GM12873 (cell line): ENCODE data around the gene CASZ1.

Experiments
- TF ChIP-seq, protein P1 (sequence below): IDR thresholded peaks from 2 replicates; pipeline ENCODE4 v1.5.1; 2012; ENCODE audit warnings: low read depth, mild to moderate bottlenecking, moderate library complexity, low read length, control low read depth; ENCODE audit not compliant: insufficient read depth; ENCODE audit errors: missing control alignments

CASZ1 gene

DNA sequence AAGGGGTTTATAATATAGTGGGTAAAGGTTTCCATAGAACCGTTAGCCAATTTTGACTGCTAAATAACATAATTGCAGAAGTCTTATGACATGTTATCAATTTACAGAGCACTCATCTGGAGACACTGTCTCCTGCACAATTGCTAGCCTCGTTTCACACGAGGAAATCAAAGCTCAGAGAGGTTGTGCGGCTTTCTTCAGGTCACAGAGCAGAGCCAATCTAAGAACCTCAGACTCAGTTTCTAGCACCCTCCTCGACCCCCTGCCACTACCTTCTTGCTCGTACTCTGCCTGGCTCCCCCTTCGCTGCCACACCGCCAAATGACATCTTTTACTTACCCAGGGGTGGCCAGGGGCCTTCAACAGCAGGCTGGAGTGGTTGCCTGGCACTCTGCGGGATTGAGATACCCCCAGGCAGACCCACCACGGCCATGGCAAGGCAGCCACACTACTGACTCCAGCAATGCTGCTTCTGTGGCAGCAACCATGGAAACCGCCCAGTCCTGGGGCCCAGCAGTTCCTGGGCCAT is 16.0 kb upstream of the CASZ1 start:
- TF ChIP-seq, protein P1, sequence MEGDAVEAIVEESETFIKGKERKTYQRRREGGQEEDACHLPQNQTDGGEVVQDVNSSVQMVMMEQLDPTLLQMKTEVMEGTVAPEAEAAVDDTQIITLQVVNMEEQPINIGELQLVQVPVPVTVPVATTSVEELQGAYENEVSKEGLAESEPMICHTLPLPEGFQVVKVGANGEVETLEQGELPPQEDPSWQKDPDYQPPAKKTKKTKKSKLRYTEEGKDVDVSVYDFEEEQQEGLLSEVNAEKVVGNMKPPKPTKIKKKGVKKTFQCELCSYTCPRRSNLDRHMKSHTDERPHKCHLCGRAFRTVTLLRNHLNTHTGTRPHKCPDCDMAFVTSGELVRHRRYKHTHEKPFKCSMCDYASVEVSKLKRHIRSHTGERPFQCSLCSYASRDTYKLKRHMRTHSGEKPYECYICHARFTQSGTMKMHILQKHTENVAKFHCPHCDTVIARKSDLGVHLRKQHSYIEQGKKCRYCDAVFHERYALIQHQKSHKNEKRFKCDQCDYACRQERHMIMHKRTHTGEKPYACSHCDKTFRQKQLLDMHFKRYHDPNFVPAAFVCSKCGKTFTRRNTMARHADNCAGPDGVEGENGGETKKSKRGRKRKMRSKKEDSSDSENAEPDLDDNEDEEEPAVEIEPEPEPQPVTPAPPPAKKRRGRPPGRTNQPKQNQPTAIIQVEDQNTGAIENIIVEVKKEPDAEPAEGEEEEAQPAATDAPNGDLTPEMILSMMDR: no peak

GRCh38 chr1:10808441-10808840 is 12.0 kb upstream of the CASZ1 start:
- TF ChIP-seq, protein P1: no peak

DNA sequence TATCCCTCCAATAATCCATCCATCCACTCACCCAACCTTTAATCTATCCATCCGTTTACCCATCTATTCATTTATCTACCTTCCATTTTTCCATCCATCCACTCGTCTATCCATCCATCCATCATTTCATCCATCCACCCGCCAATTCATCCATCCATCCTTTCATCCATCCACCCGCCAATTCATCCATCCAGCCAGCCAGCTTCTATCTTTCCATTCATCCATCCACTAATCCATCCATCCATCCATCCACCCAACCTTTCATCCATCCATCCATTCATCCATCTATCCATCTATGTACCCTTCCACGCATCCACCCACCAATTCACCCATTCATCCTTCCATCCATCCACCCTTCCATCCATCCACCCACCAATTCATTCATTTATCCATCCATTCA is 10.5 kb upstream of the CASZ1 start:
- TF ChIP-seq, protein P1: no peak

DNA sequence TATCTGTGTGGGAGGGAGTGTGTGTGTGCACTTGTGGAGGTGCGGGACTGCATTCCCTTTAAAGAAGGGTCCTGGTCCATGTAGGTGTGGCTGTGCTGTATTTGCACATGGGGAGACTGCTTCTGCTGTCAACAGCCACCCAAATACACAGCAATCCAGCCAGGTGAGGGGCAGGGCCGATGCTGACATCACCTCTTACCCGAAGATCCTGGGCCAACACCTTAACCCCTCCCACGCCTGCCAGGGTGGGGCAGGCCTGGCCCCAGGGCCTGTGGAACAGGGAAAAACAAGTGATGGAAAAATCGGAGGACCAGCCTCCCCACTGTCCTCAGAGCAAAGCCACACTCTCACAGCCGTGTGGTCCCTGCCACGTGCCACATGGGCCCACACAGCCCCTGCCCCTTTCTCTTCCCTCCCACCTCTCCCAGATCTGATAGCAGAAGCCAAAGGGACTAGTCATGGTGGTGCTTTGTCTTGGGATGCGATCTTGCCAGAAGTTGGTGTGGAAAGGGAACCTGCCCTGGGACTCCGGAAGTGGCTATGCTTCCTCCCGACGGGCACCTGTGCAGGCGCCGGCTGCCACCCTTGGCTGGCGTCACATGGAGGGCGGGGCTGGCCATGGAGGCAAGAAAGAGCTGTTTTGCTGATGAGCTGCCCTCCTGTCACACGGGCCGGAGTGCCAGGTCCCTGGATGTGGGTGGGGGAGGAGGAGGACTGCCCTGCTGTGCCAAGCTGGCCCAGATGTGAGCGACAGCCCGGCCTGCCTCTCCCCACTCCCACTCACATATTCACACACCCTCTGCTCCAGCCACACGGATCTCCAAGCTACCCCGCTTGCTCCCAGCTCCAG is 7.8 kb upstream of the CASZ1 start:
- TF ChIP-seq, protein P1: no peak

DNA sequence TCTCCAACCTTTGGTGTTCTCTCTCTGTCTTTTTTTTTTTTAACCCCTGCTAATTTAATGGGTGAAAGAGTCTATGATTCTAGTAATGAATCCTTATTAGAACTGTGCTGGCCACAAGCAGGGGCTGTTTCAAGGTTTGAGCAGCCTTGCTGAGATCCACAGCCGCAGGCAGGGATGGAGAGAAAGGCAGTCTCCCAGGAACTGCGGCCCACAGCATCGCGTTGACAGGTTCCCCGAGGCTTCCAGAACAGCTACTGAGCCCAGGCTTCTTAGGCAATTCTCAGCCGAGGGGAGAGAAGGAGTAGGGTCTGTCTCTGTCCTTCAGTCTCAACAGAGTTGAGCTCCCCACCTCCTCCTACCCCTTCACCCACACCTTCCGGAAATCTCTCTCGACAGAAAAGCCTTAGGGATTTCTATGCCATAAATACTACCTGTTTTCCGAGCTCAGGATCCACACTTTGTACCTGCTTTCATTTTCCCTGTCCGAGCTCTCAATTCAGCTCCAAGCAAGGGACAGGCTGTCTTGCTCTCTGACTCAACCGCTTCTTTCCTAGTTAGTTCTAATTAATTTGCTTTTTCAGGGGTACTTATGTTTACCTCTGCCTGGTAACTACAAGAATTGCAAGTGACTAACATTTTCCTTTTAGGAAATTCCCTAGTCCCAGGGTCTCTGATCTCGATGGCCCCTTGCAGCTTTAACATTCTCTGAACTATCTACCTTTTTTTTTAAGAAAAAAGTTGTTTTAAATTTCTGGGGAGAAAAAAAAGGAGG is 6.7 kb upstream of the CASZ1 start:
- TF ChIP-seq, protein P1: no peak

DNA sequence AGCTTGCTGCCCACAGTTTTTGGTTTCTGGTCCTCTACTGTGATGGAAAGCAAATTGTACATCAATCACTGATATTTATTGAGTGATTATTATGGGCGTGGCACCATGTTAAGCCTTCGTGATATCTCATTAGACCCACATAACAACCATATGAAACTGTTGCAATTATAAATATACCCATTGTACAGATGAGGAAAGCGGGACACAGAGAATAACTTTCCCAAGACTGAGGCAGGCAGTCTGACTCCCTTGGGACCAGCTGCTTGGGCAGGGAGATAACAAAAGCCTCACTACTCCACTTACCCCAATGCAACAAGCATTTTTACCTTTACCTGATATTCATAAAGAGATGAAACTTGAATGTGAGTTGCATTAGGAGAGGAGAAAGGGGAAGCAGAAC is 4.3 kb upstream of the CASZ1 start:
- TF ChIP-seq, protein P1: no peak

- TF ChIP-seq, protein P1: no peak
These were observed 3.3 kb upstream of the CASZ1 start for GRCh38 chr1:10799726-10800125.
